ENCODE data around the gene ARHGAP18.

ARHGAP18 gene

GRCh38 chr6:129665555-129665954, 44.4 kb downstream of the ARHGAP18 start:
- DNase-seq: no peak

- DNase-seq: no peak
Measured at GRCh38 chr6:129663531-129663930, 46.4 kb downstream of the ARHGAP18 start.

GRCh38 chr6:129662980-129663431, 47.0 kb downstream of the ARHGAP18 start:
- DNase-seq: no peak

- DNase-seq: no peak
Measured at GRCh38 chr6:129662406-129662766, 47.6 kb downstream of the ARHGAP18 start.

- DNase-seq: no peak
Measured at GRCh38 chr6:129661536-129662405, 48.2 kb downstream of the ARHGAP18 start.

- DNase-seq: no peak
Measured at GRCh38 chr6:129660346-129660676, 49.7 kb downstream of the ARHGAP18 start.

- DNase-seq: no peak
Measured at GRCh38 chr6:129659590-129660345, 50.2 kb downstream of the ARHGAP18 start.

GRCh38 chr6:129659167-129659566, 50.8 kb downstream of the ARHGAP18 start:
- no peak for DNase-seq

- no peak for DNase-seq
Measured at GRCh38 chr6:129657483-129657882, 52.5 kb downstream of the ARHGAP18 start.

GRCh38 chr6:129655334-129655733, 54.6 kb downstream of the ARHGAP18 start:
- DNase-seq: no peak

GRCh38 chr6:129653746-129654145, 56.2 kb downstream of the ARHGAP18 start:
- DNase-seq: no peak

- no peak for DNase-seq
Measured at GRCh38 chr6:129653229-129653628, 56.7 kb downstream of the ARHGAP18 start.

- no peak for DNase-seq
Measured at GRCh38 chr6:129651291-129651691, 58.7 kb downstream of the ARHGAP18 start.

- no peak for DNase-seq
Measured at GRCh38 chr6:129648819-129649491, 61.0 kb downstream of the ARHGAP18 start.

- no peak for DNase-seq
Measured at GRCh38 chr6:129647044-129647443, 62.9 kb downstream of the ARHGAP18 start.

- no peak for DNase-seq
Measured at GRCh38 chr6:129646642-129647041, 63.3 kb downstream of the ARHGAP18 start.

GRCh38 chr6:129645830-129646579, 64.0 kb downstream of the ARHGAP18 start:
- no peak for DNase-seq

- DNase-seq: no peak
Measured at GRCh38 chr6:129645106-129645829, 64.7 kb downstream of the ARHGAP18 start.

- no peak for DNase-seq
Measured at GRCh38 chr6:129644567-129645015, 65.4 kb downstream of the ARHGAP18 start.

GRCh38 chr6:129643968-129644367, 66.0 kb downstream of the ARHGAP18 start:
- no peak for DNase-seq

GRCh38 chr6:129643176-129643575, 66.8 kb downstream of the ARHGAP18 start:
- DNase-seq: no peak

- DNase-seq: no peak
Measured at GRCh38 chr6:129642322-129642721, 67.7 kb downstream of the ARHGAP18 start.
